Measurements from ENCODE around the gene INIP. TPM values are rescaled to one million over a fixed set of nuclear protein-coding genes. Genes with fewer than 3 reads are reported as not detected.
A peak's percentile ranks its signal among the peaks of the same experiment; 100 is the strongest.

Gene INIP
- total and polyA plus RNA-seq, 9 of the 15 experiments (the other 6 are each of a cell fraction or from before 2014, with no cell fraction given), result 11.9 to 87.9 (median 37.3) TPM

GRCh38 chr9:112717661-112718331 lies at the start of gene INIP (continued):
- no peak for TF ChIP-seq TCF15 (CRISPR knock-in tag; IDR thresholded peaks at IDR 0.05)
- TF ChIP-seq SMARCC2 (IDR thresholded peaks at IDR 0.05; ENCODE audit: low read depth), result no peak
- TF ChIP-seq ZNF133 (CRISPR knock-in tag; IDR thresholded peaks at IDR 0.05), result no peak
- TF ChIP-seq NFE2 (IDR thresholded peaks at IDR 0.05; ENCODE audit: low read depth), result no peak
- TF ChIP-seq E2F4 (CRISPR knock-in tag; IDR thresholded peaks at IDR 0.05; ENCODE audit: low read depth), result no peak
- TF ChIP-seq BDP1 (IDR thresholded peaks at IDR 0.05; ENCODE audit: insufficient read depth, insufficient read length), result no peak
- no peak for TF ChIP-seq HES1 (IDR thresholded peaks at IDR 0.05; ENCODE audit: low read depth)
- TF ChIP-seq KHSRP (IDR thresholded peaks at IDR 0.05), result no peak
- peak; percentile 82 for TF ChIP-seq EP400 (IDR thresholded peaks at IDR 0.05)
- TF ChIP-seq XRCC5 (IDR thresholded peaks at IDR 0.05; ENCODE audit: low read depth, low read length), result no peak
- TF ChIP-seq ZNF217 (CRISPR knock-in tag; IDR thresholded peaks at IDR 0.05), result no peak
- no peak for TF ChIP-seq ZNF318 (IDR thresholded peaks at IDR 0.05; ENCODE audit: borderline replicate concordance in 1 of 2, low read depth in 1 of 2)
- TF ChIP-seq JUN (IDR thresholded peaks at IDR 0.05; ENCODE audit: borderline replicate concordance, low read depth, low read length), result 0 out of 2 replicates have a peak, but pooled peaks have one; percentile 4
- 0 out of 2 replicates have a peak, but pooled peaks have one; percentile 53 for TF ChIP-seq JUN (CRISPR knock-in tag; IDR thresholded peaks at IDR 0.05; ENCODE audit: borderline replicate concordance)
- TF ChIP-seq ETS1 (conservative IDR thresholded peaks at IDR 0.05; ENCODE audit: control insufficient read depth, low read depth, low read length), result peak; percentile 39; the same call in 1 of the 2 replicates
- TF ChIP-seq SRSF7 (optimal IDR thresholded peaks at IDR 0.05; ENCODE audit: low read depth, low read length), result no peak
